Testis (tissue), 3 donors: ENCODE data around the gene PDYN. TPM values are rescaled to one million over a fixed set of nuclear protein-coding genes. Genes with fewer than 3 reads are reported as not detected.

ENCODE experiments used
- DNase-seq: peaks from one replicate; pipeline ENCODE4 v3.0.0-alpha.2; 2019
- H3K27ac ChIP-seq, 2 donors: fragments of 200-600 bp; sonication (generic); one replicate each; pipeline ENCODE4 v1.5.1; 2019
- H3K27me3 ChIP-seq: fragments of 200-600 bp; sonication (generic); one replicate; pipeline ENCODE4 v1.5.1; 2019
- H3K36me3 ChIP-seq: fragments of 200-600 bp; sonication (generic); one replicate; pipeline ENCODE4 v1.5.1; 2017; ENCODE audit warnings: low read depth; ENCODE audit errors: missing control alignments
- H3K4me1 ChIP-seq: fragments of 200-600 bp; sonication (generic); one replicate; pipeline ENCODE4 v1.5.1; 2019
- H3K4me3 ChIP-seq, 2 donors: fragments of 200-600 bp; sonication (generic); one replicate each; pipeline ENCODE4 v1.5.1; 2017 to 2019
- H3K9me3 ChIP-seq: fragments of 200-600 bp; sonication (generic); one replicate; pipeline ENCODE4 v1.5.1; 2017
- CTCF ChIP-seq, 3 experiments: fragments of 450-650 bp in 2 of 3; fragments of 200-600 bp in 1 of 3; sonication (generic) in 1 of 3; IDR thresholded peaks; one replicate each; pipeline ENCODE4 v1.5.1; 2016 to 2019; ENCODE audit warnings: antibody characterized with exemption in 3 of 3, mild to moderate bottlenecking in 2 of 3, moderate library complexity in 1 of 3
- POLR2A ChIP-seq: fragments of 450-650 bp; IDR thresholded peaks from one replicate; pipeline ENCODE4 v1.6.1; 2017; ENCODE audit warnings: antibody characterized with exemption, mild to moderate bottlenecking, moderate library complexity
- WGBS, 2 donors: methylation state at CpG; one replicate each; pipeline ENCODE4 v1.1.5; 2018; 5-methylcytosine and 5-hydroxymethylcytosine counted together
- intact Hi-C: fragments of 100-400 bp; cut with DNase I; formaldehyde crosslinking; loops from one replicate; pipeline ENCODE4 v1.15.1; 2023; ENCODE audit warnings: low total_unique reads
- polyA plus RNA-seq: library from polyadenylated mRNA; stranded (reverse); fragments of 350-450 nt; fragmentation: Illumina TruSeq; extraction: RNeasy Lipid Tissue Mini Kit (QIAGEN cat#74804); gene quantifications from one replicate; pipeline ENCODE4 v1.2.3, GENCODE V29; 2014; ENCODE audit warnings: low read depth, low replicate concordance; ENCODE audit not compliant: insufficient read depth
- total RNA-seq, 2 donors: library from RNA; depleted of rRNA; stranded (reverse); fragments of >200 nt; gene quantifications; one replicate each; pipeline ENCODE4 v1.2.3, GENCODE V29; 2016

The PDYN gene
- total and polyA plus RNA-seq, 3 donors from 2014 or later: 1.6 to 5.2 (median 4.2) TPM

GRCh38 chr20:1979106-1979778 lies 14.6 kb downstream of the PDYN start:
- 65 to 74% methylated on average over 3 of the region's 3 CpGs for WGBS, 2 donors
- intact Hi-C loops: no loop called here
- Histone ChIP-seq H3K27ac (no peak overlapping the region), H3K36me3 (no peaks in the 10 kb centered on the region), H3K4me1 (no peaks in the 10 kb centered on the region), H3K4me3 (no peak overlapping the region), H3K9me3 (no peaks in the 10 kb centered on the region), H3K27me3 (no peaks in the 10 kb centered on the region)
- no peak for DNase-seq
- TF ChIP-seq POLR2A: no peak
- TF ChIP-seq CTCF (IDR thresholded peaks at IDR 0.05): no peak

- no peak overlapping the region for H3K4me3 ChIP-seq
- no peak overlapping the region for H3K27ac ChIP-seq
- DNase-seq: no peak
- no peak for TF ChIP-seq POLR2A
- TF ChIP-seq CTCF (IDR thresholded peaks at IDR 0.05): no peak
- no peaks in the 10 kb centered on the region for H3K27me3 ChIP-seq
- H3K9me3 ChIP-seq: no peaks in the 10 kb centered on the region
- intact Hi-C loops: no loop called here
- WGBS, 2 donors: 86 to 87% methylated on average over 11 of the region's 11 CpGs
- H3K36me3 ChIP-seq: no peaks in the 10 kb centered on the region
- no peaks in the 10 kb centered on the region for H3K4me1 ChIP-seq
These were observed 18.6 kb downstream of the PDYN start for GRCh38 chr20:1975291-1975690.

- Histone ChIP-seq H3K27me3 (no peaks in the 10 kb centered on the region), H3K4me3 (no peak overlapping the region), H3K4me1 (no peaks in the 10 kb centered on the region), H3K36me3 (no peaks in the 10 kb centered on the region), H3K27ac (no peak overlapping the region), H3K9me3 (no peaks in the 10 kb centered on the region)
- TF ChIP-seq POLR2A (no peak), CTCF (IDR thresholded peaks at IDR 0.05) (no peak)
- DNase-seq: no peak
- intact Hi-C loops: no loop called here
- WGBS, 2 donors: 76 to 78% methylated on average over 15 of the region's 15 CpGs
These were observed 20.0 kb downstream of the PDYN start for GRCh38 chr20:1973601-1974440.

- 85 to 86% methylated on average over 5 of the region's 5 CpGs for WGBS, 2 donors
- DNase-seq: no peak
- intact Hi-C loops: no loop called here
- Histone ChIP-seq H3K9me3 (no peaks in the 10 kb centered on the region), H3K4me3 (no peak overlapping the region), H3K27ac (no peak overlapping the region), H3K27me3 (no peaks in the 10 kb centered on the region), H3K36me3 (no peaks in the 10 kb centered on the region), H3K4me1 (no peaks in the 10 kb centered on the region)
- no peak for TF ChIP-seq POLR2A
- no peak for TF ChIP-seq CTCF (IDR thresholded peaks at IDR 0.05)
These were observed 21.8 kb downstream of the PDYN start for GRCh38 chr20:1971893-1972586.
